Lower lobe of right lung (tissue), 2 donors: ENCODE data around the gene M6PR. TPM values are rescaled to one million over a fixed set of nuclear protein-coding genes. Genes with fewer than 3 reads are reported as not detected.

Experiments used
- ATAC-seq, 2 donors: fragments of 200-7000 bp; cut with Tn5 transposase; one replicate each; pipeline ENCODE4 v1.9.1; 2020 to 2022; ENCODE audit warnings: mild to moderate bottlenecking in 2 of 2, moderate library complexity in 2 of 2
- DNase-seq: peaks from one replicate; pipeline ENCODE4 v3.0.0-alpha.2; 2020
- H3K27ac ChIP-seq: fragments of 200-600 bp; one replicate; pipeline ENCODE4 v1.8.0; 2022
- H3K27me3 ChIP-seq: fragments of 200-600 bp; one replicate; pipeline ENCODE4 v1.8.0; 2022; ENCODE audit warnings: low read depth
- H3K36me3 ChIP-seq: fragments of 200-600 bp; one replicate; pipeline ENCODE4 v1.8.0; 2022; ENCODE audit warnings: mild to moderate bottlenecking
- H3K4me1 ChIP-seq: fragments of 200-600 bp; one replicate; pipeline ENCODE4 v1.8.0; 2022
- H3K4me3 ChIP-seq: fragments of 200-600 bp; one replicate; pipeline ENCODE4 v1.8.0; 2022; ENCODE audit warnings: mild to moderate bottlenecking
- H3K9me3 ChIP-seq: fragments of 200-600 bp; one replicate; pipeline ENCODE4 v1.8.0; 2022
- CTCF ChIP-seq: fragments of 200-600 bp; IDR thresholded peaks from one replicate; pipeline ENCODE4 v1.8.0; 2022; ENCODE audit warnings: antibody characterized with exemption, mild to moderate bottlenecking
- intact Hi-C: fragments of 100-400 bp; cut with DNase I; formaldehyde crosslinking; loops from one replicate; pipeline ENCODE4 v1.11.0; 2022
- total RNA-seq: library from RNA; stranded (reverse); fragmentation: NEBNext Ultra II Directional; extraction: Animal tissue kit (Norgen Biotek cat#: 25700); gene quantifications from one replicate; pipeline ENCODE4 v1.2.1, GENCODE V29; 2021
- donor health status: DM: no; HTN: yes; CAD: no; lungs with severe emphysema.

The M6PR gene
- total RNA-seq, 1 donor from 2014 or later, result 226 TPM

DNA sequence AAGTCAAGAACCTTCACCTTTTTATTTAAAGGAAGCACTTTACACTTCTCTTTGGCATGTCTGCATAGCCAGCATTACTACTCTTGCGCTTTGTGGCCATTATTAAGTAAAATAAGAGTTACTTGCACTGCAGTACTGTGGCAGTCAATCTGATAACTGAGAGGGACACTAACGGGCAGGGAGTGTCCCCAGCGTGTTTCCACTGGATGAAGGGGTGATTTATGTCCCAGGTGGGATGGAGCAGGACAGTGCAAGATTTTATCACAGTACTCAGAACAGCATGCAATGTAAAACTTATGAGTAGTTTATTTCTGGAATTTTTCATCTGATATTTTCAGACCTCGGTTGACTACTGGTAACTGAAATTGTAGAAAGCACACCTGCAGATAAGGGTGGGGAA lies 8.1 kb upstream of the M6PR start:
- Histone ChIP-seq H3K4me1 (no peaks in the 10 kb centered on the region), H3K27ac (no peak overlapping the region), H3K27me3 (no peaks in the 10 kb centered on the region), H3K9me3 (no peaks in the 10 kb centered on the region), H3K36me3 (no peaks in the 10 kb centered on the region), H3K4me3 (no peak overlapping the region)
- intact Hi-C loops, result no loop called here
- no peak for TF ChIP-seq CTCF
- no peak for ATAC-seq
- DNase-seq, result no peak

- Histone ChIP-seq H3K9me3 (no peaks in the 10 kb centered on the region), H3K27ac (no peak overlapping the region), H3K4me1 (no peaks in the 10 kb centered on the region), H3K4me3 (no peak overlapping the region), H3K36me3 (no peaks in the 10 kb centered on the region), H3K27me3 (no peaks in the 10 kb centered on the region)
- TF ChIP-seq CTCF, result no peak
- no peak for DNase-seq
- ATAC-seq, result no peak
- intact Hi-C loops, result no loop called here
These were observed 7.3 kb upstream of the M6PR start for GRCh38 chr12:8956772-8957171.

GRCh38 chr12:8956073-8956472 lies 6.6 kb upstream of the M6PR start:
- Histone ChIP-seq H3K36me3 (no peaks in the 10 kb centered on the region), H3K4me1 (peaks cover 4% of the 10 kb centered on the region), H3K27ac (no peak overlapping the region), H3K9me3 (no peaks in the 10 kb centered on the region), H3K4me3 (no peak overlapping the region), H3K27me3 (no peaks in the 10 kb centered on the region)
- intact Hi-C loops, result no loop called here
- no peak for TF ChIP-seq CTCF
- ATAC-seq, result no peak
- DNase-seq, result no peak

- Histone ChIP-seq H3K27ac (no peak overlapping the region), H3K4me3 (no peak overlapping the region), H3K27me3 (no peaks in the 10 kb centered on the region), H3K4me1 (peaks cover 8% of the 10 kb centered on the region), H3K36me3 (no peaks in the 10 kb centered on the region), H3K9me3 (no peaks in the 10 kb centered on the region)
- DNase-seq (no peak), ATAC-seq (no peak)
- intact Hi-C loops, result no loop called here
- no peak for TF ChIP-seq CTCF
These were observed 4.4 kb upstream of the M6PR start for GRCh38 chr12:8953773-8954402.

DNA sequence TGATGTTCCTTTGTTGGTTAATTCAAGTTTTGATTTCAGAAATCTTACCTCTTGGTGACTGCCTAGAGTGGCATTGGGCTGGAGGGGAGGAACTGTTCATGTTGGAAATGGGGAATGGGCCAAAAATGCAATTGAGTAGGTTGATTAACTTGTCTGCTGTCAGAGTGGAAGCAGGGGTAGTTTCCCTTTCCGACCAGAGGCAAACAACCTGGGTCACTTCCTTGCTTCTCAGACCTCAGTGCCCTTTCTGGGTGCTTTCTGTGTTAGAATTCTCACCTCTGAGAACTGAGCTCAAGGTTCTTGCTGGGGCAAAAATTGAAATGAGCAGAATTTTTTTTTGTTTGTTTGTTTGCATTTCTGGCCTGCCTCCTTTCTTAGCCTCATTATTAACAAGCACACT lies 2.3 kb upstream of the M6PR start:
- DNase-seq (no peak), ATAC-seq (no peak)
- intact Hi-C loops, result no loop called here
- H3K36me3 ChIP-seq, result no peaks in the 10 kb centered on the region
- H3K27me3 ChIP-seq, result no peaks in the 10 kb centered on the region
- no peak for TF ChIP-seq CTCF
- no peak overlapping the region for H3K4me3 ChIP-seq
- H3K27ac ChIP-seq, result no peak overlapping the region
- H3K4me1 ChIP-seq, result peaks cover 26% of the 10 kb centered on the region
- no peaks in the 10 kb centered on the region for H3K9me3 ChIP-seq
